GM21717 (cell line): ENCODE results near the gene PFKFB2.

Source experiments
- ATAC-seq: cut with Tn5 transposase; IDR thresholded peaks from one replicate; pipeline ENCODE4 v1.9.1; 2021; ENCODE audit warnings: mild to moderate bottlenecking, moderate library complexity; ENCODE audit not compliant: unreplicated experiment

Gene PFKFB2

GRCh38 chr1:207088161-207088560, 35.1 kb downstream of the PFKFB2 start:
- no peak for ATAC-seq

GRCh38 chr1:207088701-207089626, 35.9 kb downstream of the PFKFB2 start, which contains the start of gene C4BPB:
TSS of gene C4BPB (plus strand) at chr1:207088860. CDS start at chr1:207089532, 672 bp downstream.
- ATAC-seq = no peak

DNA sequence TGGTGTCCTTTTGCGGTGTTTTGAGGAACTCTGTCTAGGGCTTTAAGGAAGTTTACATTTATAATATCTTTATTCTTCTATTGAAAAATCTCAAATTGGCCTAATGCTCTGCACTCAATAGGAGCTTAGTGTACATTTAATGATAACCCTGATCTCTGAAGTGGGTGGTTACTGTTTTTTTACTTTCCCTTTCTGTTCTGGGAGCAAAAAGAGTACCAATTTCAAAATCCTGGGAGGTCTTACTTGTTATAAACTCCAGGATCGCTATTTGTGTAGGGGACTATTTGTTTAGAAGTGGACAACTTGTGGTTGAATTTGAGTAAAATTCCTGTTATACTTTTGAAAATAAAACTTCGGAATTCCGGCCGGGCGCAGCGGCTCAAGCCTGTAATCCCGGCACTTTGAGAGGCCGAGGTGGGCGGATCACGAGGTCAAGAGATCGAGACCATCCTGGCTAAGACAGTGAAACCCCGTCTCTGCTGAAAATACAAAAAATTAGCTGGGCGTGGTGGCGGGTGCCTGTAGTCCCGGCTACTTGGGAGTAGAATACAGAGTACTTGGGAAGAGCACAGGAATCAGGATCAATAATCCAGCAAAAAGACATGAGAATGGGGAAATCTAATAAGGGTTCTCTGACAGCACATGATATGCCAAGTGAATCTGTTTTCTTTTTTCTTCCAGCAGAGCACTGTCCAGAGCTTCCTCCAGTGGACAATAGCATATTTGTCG, 36.7 kb downstream of the PFKFB2 start:
- no peak for ATAC-seq

GRCh38 chr1:207091200-207091908, 38.3 kb downstream of the PFKFB2 start:
- no peak for ATAC-seq

DNA sequence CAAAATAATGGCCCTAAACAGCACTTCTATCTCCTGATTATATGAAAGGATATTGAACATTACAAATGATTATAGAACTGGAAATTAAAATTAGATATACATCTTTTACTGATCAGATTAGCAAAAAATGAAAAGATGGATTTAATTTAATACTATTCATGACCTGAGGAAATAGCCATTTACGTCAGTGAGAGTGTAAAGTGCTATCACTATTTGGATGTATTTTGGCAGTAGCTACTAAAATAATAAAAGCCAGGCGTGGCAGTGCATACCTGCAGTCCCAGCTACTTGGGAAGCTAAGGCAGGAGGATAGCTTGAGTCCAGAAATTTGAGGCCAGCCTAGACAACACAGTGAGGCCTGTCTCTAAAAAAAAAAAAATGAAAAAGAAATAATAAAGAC, 40.9 kb downstream of the PFKFB2 start:
- ATAC-seq = no peak

DNA sequence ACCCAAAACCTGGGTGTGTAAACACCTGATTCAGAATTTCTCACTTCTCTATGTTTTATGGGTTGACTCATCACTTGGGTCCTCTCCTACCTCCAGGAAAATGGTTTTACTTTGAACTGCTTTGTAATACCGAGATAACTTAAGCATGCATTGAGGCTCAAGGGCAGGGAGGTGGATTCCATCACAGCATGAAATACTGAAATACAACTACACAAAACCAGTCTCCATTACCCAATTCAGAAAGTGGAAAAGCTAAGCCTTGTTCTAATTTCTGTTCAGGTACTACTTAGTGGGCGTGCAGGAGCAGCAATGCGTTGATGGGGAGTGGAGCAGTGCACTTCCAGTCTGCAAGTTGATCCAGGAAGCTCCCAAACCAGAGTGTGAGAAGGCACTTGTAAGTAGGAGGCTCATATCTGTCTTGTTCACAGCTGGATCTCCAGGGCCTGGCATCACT, 44.8 kb downstream of the PFKFB2 start:
- ATAC-seq = peak; percentile 93

- no peak for ATAC-seq
Observed at GRCh38 chr1:207101720-207102119, 48.6 kb downstream of the PFKFB2 start.

GRCh38 chr1:207102146-207102545, 49.1 kb downstream of the PFKFB2 start:
- ATAC-seq = no peak

GRCh38 chr1:207102659-207103058, 49.6 kb downstream of the PFKFB2 start:
- ATAC-seq = no peak

- ATAC-seq = no peak
Observed at GRCh38 chr1:207103892-207104373, 50.9 kb downstream of the PFKFB2 start, which contains the start of gene C4BPA. TSS of gene C4BPA (plus strand) at chr1:207104233. CDS start at chr1:207113026, 8,793 bp downstream.

GRCh38 chr1:207109004-207109403, 55.9 kb downstream of the PFKFB2 start:
- ATAC-seq = no peak

DNA sequence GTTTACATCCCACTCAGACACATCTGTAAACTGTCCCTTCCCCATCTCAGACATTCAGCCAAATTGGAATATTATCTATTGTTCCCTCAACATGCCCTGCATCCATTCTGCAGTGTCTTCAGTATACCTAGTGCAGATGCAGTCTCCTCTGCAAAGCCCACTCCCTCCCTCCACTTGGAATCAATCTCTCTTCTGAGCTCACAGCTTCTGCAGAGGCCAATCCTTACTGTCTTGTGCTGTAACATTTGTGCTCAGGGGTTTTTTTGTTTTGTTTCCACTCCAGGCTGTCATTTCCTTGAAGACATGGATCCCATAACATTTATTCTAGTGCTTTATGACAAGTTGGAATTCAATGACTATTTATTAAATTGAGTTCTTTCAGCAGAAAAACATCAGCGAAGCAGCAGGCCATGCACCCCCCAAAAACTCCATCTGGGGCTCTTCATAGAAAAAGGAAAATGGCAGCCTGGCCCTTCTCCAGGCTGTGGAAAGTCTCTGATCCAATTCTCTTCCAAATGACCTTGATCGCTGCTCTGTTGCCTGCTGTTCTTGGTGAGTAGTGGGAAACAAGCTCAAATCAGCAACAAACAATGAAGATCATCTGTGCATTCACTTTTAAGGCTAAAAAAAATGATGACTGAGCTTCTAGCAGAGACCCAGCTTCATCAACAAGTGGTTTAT, 59.7 kb downstream of the PFKFB2 start:
- no peak for ATAC-seq

GRCh38 chr1:207115269-207115668, 62.2 kb downstream of the PFKFB2 start:
- no peak for ATAC-seq

GRCh38 chr1:207124389-207124788, 71.3 kb downstream of the PFKFB2 start:
- no peak for ATAC-seq

GRCh38 chr1:207128336-207128921, 75.4 kb downstream of the PFKFB2 start:
- no peak for ATAC-seq

- ATAC-seq = no peak
Observed at GRCh38 chr1:207129053-207129452, 76.0 kb downstream of the PFKFB2 start.
